22Rv1 (cell line): ENCODE data around the gene NOXO1.

Experiments used
- H3K27ac ChIP-seq: fragments of 450-650 bp; 2 replicates; pipeline ENCODE4 v1.5.1; 2017
- ZFX ChIP-seq: fragments of 450-650 bp; IDR thresholded peaks from 2 replicates; pipeline ENCODE4 v1.6.1; 2017; ENCODE audit warnings: antibody characterized with exemption, borderline replicate concordance
- TF ChIP-seq, protein P1 (sequence below): fragments of 450-650 bp; IDR thresholded peaks from 2 replicates; pipeline ENCODE4 v1.5.1; 2017; ENCODE audit warnings: mild to moderate bottlenecking

NOXO1 gene

DNA sequence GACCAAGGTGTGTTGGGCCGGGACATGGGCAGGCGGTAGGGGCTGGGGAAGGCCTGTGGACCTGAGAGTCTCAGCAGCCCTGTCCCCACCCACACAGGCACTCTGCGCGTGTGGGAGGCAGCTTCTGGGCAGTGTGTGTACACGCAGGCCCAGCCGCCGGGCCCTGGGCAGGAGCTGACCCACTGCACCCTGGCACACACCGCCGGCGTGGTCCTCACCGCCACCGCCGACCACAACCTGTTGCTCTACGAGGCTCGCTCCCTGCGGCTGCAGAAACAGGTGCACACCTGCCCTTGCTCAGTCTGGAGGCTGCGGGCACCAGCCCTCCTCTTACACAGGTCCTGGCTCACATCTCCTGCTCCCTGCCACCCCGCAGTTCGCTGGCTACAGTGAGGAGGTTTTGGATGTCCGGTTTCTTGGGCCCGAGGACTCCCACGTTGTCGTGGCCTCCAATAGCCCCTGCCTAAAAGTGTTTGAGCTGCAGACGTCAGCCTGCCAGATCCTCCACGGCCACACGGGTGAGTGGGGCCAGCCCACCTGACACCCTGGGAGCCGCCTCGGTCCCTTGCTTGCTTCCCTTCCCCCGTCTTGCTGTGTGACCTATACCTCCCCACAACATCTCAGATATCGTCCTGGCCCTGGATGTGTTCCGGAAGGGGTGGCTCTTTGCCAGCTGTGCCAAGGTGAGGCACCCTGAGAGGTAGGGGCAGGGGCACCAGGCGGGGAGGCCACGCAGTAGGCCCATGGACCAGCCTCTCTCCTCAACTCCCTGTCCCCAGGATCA, 5.6 kb downstream of the NOXO1 start:
- no peak for TF ChIP-seq ZFX
- TF ChIP-seq, protein P1, sequence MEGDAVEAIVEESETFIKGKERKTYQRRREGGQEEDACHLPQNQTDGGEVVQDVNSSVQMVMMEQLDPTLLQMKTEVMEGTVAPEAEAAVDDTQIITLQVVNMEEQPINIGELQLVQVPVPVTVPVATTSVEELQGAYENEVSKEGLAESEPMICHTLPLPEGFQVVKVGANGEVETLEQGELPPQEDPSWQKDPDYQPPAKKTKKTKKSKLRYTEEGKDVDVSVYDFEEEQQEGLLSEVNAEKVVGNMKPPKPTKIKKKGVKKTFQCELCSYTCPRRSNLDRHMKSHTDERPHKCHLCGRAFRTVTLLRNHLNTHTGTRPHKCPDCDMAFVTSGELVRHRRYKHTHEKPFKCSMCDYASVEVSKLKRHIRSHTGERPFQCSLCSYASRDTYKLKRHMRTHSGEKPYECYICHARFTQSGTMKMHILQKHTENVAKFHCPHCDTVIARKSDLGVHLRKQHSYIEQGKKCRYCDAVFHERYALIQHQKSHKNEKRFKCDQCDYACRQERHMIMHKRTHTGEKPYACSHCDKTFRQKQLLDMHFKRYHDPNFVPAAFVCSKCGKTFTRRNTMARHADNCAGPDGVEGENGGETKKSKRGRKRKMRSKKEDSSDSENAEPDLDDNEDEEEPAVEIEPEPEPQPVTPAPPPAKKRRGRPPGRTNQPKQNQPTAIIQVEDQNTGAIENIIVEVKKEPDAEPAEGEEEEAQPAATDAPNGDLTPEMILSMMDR: no peak
- no peak overlapping the region for H3K27ac ChIP-seq

GRCh38 chr16:1974157-1975070, 6.9 kb downstream of the NOXO1 start:
- no peak overlapping the region for H3K27ac ChIP-seq
- TF ChIP-seq, protein P1: no peak
- no peak for TF ChIP-seq ZFX

DNA sequence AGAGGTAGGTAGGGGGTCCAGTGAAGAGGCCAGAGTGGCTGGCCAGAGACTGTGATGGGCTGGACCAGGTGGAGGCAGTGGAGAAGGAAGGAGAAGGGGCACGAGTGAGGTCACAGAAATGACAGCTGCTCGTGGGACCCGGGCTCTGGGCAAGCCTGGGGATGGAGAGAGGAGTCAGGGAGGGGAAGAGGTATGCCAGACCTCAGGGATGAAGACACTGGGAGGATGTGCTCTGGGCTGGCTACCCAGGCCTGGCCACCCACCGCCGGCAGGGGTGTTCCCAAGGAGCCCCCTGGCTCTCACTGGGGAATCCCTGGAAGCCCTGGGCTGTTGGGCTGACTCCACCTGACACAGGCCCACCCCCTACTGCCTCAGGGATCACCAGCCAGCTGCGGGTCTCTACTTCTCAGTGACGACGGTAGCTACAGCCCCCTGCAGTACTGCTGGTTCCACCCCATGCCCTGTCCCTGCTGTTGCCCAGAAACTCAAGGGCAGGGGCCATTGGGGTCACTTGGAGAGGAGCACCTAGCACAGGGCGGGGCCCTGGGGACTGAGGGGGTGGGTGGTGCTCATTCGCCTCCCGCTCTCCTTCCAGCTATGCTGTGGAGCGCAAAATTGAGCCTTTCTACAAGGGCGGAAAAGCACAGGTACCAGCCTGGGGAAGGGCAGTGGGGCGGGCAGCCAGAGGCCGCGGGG, 7.7 kb downstream of the NOXO1 start:
- H3K27ac ChIP-seq: peak overlapping the region; percentile 93; the same call in 1 of the 2 replicates
- TF ChIP-seq ZFX: no peak
- TF ChIP-seq, protein P1: no peak

GRCh38 chr16:1972490-1972877, 8.8 kb downstream of the NOXO1 start:
- peak overlapping the region; percentile 93 for H3K27ac ChIP-seq
- TF ChIP-seq ZFX: no peak
- TF ChIP-seq, protein P1: no peak

DNA sequence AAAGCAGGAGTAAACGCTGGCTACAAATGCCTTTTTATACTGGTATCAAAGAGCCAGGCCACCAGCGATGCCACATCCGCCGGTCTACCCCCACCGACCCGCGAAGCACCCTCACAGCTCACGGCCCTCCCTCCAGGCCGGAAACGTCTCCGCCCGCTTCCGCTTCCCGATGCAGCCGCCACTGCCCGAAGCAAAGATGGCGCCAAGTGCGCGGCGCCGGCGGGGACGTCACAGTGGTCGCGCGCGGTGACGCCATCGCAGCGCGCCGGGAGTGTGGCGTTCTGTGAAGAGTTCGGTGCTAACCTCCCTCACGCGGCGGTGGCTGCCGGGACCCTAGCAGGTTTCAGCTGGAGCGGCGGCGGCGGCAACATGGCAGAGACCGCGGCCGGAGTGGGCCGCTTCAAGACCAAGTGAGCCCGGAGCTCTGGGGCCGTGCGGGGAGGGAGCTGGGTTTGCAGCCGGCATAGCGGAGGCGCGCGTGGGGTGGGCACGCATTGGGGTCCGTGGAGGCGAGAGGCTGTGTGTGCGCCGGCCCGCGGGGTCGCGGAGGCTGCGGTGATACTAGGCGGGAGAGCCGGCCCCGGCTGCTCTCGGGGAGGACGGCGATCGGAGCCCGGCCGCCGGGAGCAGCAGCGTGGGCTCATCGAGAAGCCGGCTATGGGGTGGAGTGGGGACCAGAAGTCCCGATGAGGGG, 9.3 kb downstream of the NOXO1 start, which contains the start of gene TBL3:
Gene TBL3, plus strand, starts transcription at position 258 of the 694 bp plus-strand sequence. Its CDS starts 112 bp downstream, at position 370.
- H3K27ac ChIP-seq: peak within 1 kb of the TSS; percentile 93
- TF ChIP-seq, protein P1: no peak
- no peak for TF ChIP-seq ZFX

DNA sequence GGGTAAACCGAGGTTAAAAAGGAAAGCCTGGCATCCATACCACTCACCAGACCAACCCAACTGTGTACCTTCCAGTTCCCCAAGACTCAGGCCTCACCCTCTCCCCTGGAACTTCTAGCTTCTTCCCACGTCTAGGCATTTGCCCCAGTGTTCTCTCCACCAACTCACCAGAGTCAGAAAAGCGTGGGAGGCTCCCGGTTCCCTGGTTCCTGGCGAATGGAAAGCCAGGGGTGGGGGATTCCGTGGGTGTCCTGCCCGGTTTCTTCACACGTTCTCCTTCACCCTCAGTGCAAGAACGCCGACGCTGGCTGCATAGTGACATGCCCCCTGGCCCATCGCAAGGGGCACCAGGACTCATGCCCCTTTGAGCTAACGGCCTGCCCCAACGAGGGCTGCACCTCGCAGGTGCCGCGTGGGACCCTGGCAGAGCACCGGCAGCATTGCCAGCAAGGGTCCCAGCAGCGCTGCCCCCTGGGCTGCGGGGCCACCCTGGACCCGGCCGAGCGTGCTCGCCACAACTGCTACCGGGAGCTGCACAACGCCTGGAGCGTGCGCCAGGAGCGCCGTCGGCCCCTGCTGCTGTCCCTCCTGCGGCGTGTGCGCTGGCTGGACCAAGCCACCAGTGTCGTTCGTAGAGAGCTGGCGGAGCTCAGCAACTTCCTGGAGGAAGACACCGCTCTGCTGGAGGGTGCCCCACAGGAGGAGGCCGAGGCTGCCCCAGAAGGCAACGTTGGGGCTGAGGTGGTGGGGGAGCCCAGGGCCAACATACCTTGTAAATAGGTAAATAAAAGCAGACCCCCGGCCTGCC, 12.9 kb downstream of the NOXO1 start:
- TF ChIP-seq, protein P1: no peak
- TF ChIP-seq ZFX: no peak
- H3K27ac ChIP-seq: no peak overlapping the region
